Activated T-helper 2 cell treated with anti-CD3 and anti-CD28 coated beads, Interferon-gamma antibody, Interleukin-2, Interleukin-4, amounts not matched to agents 10 μg/mL and 5 μg/mL and 100 μg/mL, durations not matched to agents 14 hours and 24 hours and 36 hours (primary cell): ENCODE measurements around the gene UST. TPM values are rescaled to one million over a fixed set of nuclear protein-coding genes. Genes with fewer than 3 reads are reported as not detected.
"Not testable (repeated sequence)": the region's sequence is repeated elsewhere in the genome, so short reads cannot be mapped to it uniquely, and the experiment has no call there.

Source experiments
- DNase-seq: peaks from one replicate; pipeline ENCODE4 v3.0.0; 2021; ENCODE audit warnings: low spot score
- H3K27ac Mint-ChIP-seq: one replicate; pipeline ENCODE4 v1.8.0; 2021; ENCODE audit warnings: mixed read lengths
- H3K27me3 Mint-ChIP-seq: one replicate; pipeline ENCODE4 v1.8.0; 2021; ENCODE audit warnings: low read depth, mixed read lengths
- H3K36me3 Mint-ChIP-seq: one replicate; pipeline ENCODE4 v1.8.0; 2021; ENCODE audit warnings: low read depth, mixed read lengths
- H3K4me1 Mint-ChIP-seq: one replicate; pipeline ENCODE4 v1.8.0; 2021; ENCODE audit warnings: low read depth, mixed read lengths
- H3K4me3 Mint-ChIP-seq: one replicate; pipeline ENCODE4 v1.8.0; 2021; ENCODE audit warnings: low read depth, mild to moderate bottlenecking, moderate library complexity, mixed read lengths
- H3K9me3 Mint-ChIP-seq: one replicate; pipeline ENCODE4 v1.8.0; 2021; ENCODE audit warnings: mixed read lengths
- intact Hi-C: fragments of 100-400 bp; cut with micrococcal nuclease; formaldehyde crosslinking; loops from one replicate; pipeline ENCODE4 v1.15.1; 2023
- total RNA-seq: library from RNA; stranded (reverse); gene quantifications from 2 replicates; pipeline ENCODE4 v1.2.3, GENCODE V29; 2022

The UST gene
- total RNA-seq, 1 donor from 2014 or later, result 1.3 TPM

DNA sequence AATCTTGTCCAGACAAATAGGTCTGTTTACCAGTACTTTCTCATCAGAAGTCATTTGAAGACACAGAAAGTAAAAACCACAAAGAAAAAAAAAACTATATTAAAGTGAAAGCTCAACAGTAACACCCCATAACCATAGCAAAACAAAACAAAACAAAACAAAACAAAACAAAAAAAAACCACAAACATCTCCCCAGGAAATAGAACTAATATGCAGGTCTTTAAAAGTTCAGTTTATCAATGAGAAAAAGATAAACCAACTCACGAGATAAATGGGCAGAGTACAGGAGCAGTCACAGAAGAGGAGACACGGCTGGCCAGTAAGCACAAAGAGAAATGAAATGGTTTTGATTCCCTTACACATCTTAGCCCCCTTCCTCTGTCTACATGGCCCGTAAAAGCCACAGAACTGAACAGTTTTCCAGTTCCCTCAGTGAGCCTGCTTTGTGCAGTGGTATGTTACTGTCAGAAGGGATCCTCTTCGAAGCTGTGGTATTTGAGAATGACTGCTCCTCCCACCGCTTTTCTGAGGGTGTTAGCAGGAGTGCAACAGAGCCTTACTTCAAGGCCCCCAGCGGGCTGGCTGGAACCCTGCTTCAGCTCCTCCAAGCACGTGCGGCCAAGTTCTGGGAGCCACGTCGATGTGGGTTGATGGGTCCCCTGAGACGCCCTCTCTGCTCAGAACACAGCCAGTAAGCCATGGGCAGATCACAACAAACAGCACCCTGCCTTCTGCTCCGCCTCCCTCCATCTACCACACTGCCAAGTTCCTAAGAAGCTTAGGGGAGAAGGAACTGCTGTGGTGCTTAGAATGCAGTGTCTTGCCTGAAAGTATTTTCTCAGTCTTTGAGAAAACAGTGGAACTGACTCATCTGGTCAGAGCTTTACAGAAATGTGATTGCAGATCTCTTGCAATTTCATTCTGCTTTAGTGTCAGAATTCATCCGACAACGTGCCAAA lies 14.0 kb downstream of the UST start:
- peaks cover 53% of the 10 kb centered on the region for H3K4me1 Mint-ChIP-seq
- peak; percentile 40 for DNase-seq
- H3K4me3 Mint-ChIP-seq, result peak overlapping the region; percentile 73
- H3K27ac Mint-ChIP-seq, result peak overlapping the region; percentile 81
- peaks cover 53% of the 10 kb centered on the region for H3K27me3 Mint-ChIP-seq
- intact Hi-C loops, result loop anchor here (1.0 to 5.0 kb wide), 4 partner anchors 15 to 556 kb away; no protein-coding TSS in a partner anchor
- H3K36me3 Mint-ChIP-seq, result no peaks in the 10 kb centered on the region
- H3K9me3 Mint-ChIP-seq, result no peaks in the 10 kb centered on the region

DNA sequence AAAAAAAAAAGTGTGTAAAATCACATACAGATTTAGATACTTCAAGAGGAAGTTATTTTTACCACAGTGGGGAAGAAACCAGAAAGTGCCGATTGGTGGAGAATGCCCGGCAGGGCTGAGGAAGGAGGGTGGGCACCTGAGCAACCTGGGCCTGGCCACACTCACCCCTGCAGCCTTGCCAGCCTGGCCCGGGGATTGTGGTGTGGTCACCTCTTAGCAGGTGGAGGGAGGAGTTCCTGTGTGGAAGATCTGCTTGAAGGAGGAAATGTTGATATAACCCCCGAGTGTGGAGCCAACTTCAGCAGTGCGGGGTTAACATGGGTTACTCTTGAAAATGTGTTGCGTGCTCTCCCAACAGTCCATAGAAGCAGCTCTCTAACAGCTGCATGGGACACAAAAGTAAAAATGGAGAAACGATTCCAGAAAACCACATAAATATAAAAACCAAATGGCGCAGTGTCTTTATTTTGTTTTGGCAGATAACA lies 14.7 kb downstream of the UST start:
- H3K27me3 Mint-ChIP-seq, result peaks cover 54% of the 10 kb centered on the region
- H3K36me3 Mint-ChIP-seq, result no peaks in the 10 kb centered on the region
- peak; percentile 31 for DNase-seq
- H3K27ac Mint-ChIP-seq, result peak overlapping the region; percentile 81
- H3K9me3 Mint-ChIP-seq, result no peaks in the 10 kb centered on the region
- peak overlapping the region; percentile 73 for H3K4me3 Mint-ChIP-seq
- intact Hi-C loops, result loop anchor here (1.0 to 5.0 kb wide), 4 partner anchors 15 to 557 kb away; no protein-coding TSS in a partner anchor
- peaks cover 53% of the 10 kb centered on the region for H3K4me1 Mint-ChIP-seq

DNA sequence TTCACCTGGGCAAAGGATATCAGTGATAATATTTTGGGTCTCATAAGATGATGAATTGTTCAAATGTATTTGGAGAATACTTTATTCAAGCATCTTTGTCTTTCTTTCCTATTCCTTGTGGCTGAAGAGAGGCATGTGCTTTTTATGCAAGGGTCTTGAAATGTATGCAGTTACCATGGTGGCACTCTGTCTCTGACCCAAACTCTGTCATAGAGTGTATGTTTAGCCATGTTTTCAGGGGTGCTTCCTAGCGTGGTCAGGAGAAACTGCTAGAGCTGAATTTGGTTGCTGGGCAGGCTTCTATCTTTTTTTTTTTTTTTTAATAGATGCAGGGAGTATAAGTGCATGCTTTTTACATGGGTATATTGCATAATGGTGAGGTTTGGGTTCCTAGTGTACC lies 15.4 kb downstream of the UST start:
- Mint-ChIP-seq H3K4me1 (peaks cover 49% of the 10 kb centered on the region), H3K9me3 (no peaks in the 10 kb centered on the region), H3K4me3 (no peak overlapping the region), H3K27me3 (peaks cover 50% of the 10 kb centered on the region), H3K27ac (no peak overlapping the region), H3K36me3 (no peaks in the 10 kb centered on the region)
- intact Hi-C loops, result loop anchor here (5.0 kb wide), 2 partner anchors 185 to 195 kb away; no protein-coding TSS in a partner anchor
- no peak for DNase-seq

DNA sequence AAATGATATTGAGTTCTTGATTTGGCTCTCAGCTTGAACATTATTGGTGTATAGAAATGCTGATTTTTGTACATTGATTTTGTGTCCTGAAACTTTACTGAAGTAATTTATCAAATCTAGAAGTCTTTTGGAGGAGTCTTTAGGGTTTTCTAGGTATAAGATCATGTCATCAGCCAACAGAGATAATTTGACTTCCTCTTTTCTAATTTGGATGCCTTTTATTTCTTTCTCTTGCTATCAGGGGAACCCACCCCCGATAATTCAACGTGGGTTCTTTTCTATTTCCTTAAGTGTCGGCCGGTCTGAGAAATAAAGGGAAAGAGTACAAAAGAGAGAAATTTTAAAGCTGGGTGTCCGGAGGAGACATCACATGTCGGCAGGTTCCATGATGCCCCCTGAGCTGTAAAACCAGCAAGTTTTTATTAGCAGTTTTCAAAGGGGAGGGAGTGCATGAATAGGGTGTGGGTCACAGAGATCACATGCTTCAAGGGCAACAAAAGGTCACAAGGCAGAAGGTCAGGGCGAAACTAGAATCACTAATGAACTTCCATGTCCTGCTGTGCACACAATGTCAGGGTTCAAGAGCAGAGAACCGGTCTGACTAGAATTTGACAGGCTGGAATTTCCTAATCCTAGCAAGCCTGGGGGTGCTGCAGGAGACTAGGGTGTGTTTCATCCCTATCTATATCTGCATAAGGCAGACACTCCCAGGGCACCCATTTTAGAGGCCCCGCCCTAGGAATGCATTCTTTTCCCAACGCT lies 17.6 kb downstream of the UST start:
- not testable (repeated sequence) for DNase-seq, H3K4me3 Mint-ChIP-seq, H3K9me3 Mint-ChIP-seq, H3K27ac Mint-ChIP-seq, H3K36me3 Mint-ChIP-seq
- H3K27me3 Mint-ChIP-seq, result peaks cover 59% of the 10 kb centered on the region
- intact Hi-C loops, result loop anchor here (5.0 kb wide), 2 partner anchors 183 to 197 kb away; no protein-coding TSS in a partner anchor
- peaks cover 35% of the 10 kb centered on the region for H3K4me1 Mint-ChIP-seq

DNA sequence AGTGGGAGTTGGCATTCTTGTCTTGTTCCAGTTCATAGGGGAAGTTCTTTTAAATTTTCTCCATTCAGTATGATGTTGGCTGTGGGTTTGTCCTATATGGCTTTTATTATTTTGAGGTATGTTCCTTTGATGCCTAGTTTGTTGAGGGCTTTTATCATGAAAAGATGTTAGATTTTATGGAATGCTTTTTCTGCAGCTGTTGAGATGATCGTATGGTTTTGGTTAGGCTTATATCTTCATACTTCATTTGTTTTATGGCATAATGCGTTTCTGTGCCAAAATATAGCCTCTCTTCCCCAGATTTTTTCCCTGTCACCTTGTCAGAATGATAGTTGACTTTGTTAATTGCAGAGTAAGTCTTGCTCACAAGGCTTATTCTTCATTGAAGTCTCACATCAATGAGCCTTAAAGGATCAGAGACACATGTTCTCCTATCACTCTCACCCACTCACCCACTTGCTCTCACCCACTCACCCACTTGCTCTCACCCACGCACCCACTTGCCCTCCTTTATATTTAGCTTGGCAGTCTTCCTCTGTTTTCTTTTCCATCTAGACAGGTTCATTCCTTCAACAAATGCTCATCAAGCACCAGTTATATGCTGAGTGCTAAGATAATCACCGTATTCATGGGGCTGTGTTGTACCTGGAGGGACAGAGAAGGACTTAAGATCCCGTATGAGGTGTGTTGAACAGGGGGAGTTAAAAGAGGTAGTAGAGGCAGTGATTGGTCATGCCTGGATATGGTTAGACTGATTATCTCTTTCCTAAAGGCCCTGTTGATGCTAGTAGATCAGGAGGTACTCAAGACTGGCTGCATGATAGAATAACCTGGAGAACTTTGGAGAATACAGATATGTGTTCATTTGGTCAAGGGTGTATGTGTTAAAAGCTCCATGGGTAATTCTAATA lies 19.3 kb downstream of the UST start:
- intact Hi-C loops, result no loop called here
- peaks cover 28% of the 10 kb centered on the region for H3K4me1 Mint-ChIP-seq
- no peak overlapping the region for H3K4me3 Mint-ChIP-seq
- peaks cover 71% of the 10 kb centered on the region for H3K27me3 Mint-ChIP-seq
- H3K36me3 Mint-ChIP-seq, result no peaks in the 10 kb centered on the region
- no peak for DNase-seq
- no peak overlapping the region for H3K27ac Mint-ChIP-seq
- no peaks in the 10 kb centered on the region for H3K9me3 Mint-ChIP-seq

DNA sequence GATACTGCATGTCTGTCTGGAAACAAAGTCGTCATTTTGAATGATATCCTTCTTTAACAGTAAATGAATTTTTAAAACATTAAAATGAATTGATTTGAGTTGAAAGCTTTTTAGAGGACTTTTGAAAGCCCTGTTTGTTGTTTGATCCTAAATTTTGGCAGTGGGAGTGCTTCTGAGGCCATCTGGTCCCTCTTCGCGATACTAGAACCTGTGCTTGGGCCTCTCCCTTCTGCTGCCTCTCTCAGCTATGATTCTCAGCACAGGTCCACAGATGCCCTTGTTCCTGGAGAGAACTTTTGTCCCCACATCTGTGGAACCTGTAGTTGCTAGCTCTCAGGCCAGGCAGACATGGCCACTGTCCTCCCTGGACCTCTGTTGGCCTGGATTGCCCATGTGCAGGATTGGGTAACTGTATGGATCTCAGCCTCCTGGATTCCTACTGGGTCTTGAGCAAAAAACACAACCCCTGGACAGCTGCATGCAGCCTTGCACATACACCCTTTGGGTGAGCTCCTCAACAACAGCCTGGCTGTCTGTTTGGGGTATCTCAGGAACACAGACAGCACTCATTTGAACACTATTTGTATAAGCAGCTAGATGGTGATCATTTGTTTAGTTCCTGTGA lies 21.9 kb downstream of the UST start:
- peaks cover 10% of the 10 kb centered on the region for H3K4me1 Mint-ChIP-seq
- DNase-seq, result no peak
- no peak overlapping the region for H3K4me3 Mint-ChIP-seq
- intact Hi-C loops, result no loop called here
- H3K27ac Mint-ChIP-seq, result no peak overlapping the region
- H3K36me3 Mint-ChIP-seq, result no peaks in the 10 kb centered on the region
- no peaks in the 10 kb centered on the region for H3K9me3 Mint-ChIP-seq
- peaks cover 61% of the 10 kb centered on the region for H3K27me3 Mint-ChIP-seq

DNA sequence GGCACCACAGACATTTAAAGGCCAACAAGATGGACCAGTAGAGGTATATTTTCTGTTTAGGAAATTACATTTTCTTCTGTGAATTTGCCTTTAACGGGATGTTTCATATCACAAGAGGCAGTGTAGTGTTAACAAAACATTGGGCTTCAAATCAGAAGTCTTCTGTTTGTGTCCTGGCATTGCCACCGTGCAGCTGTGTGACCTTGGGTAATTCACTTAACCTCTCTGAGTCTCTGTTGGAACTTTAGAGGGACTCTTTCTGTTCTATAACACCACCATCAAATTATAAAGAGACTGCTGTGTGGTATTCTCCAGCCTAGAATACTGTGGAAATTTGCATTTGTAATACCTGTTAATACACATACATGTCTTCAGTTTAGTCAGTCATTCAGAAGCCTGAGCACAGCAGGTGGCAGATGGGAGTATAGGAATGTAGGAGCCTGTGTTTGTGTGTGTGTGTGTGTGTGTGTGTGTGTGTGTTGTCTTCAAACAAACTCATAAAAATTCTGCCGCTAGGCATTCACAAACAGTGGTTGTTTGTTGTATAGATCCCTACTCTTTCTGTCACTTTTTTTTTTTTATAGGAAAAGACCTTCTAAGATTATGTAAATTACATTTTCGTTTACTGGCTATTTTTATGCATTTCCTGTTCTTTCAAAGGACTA lies 22.6 kb downstream of the UST start:
- Mint-ChIP-seq H3K36me3 (no peaks in the 10 kb centered on the region), H3K4me1 (peaks cover 10% of the 10 kb centered on the region), H3K27ac (no peak overlapping the region), H3K4me3 (no peak overlapping the region), H3K27me3 (peaks cover 56% of the 10 kb centered on the region), H3K9me3 (no peaks in the 10 kb centered on the region)
- intact Hi-C loops, result no loop called here
- DNase-seq, result no peak

DNA sequence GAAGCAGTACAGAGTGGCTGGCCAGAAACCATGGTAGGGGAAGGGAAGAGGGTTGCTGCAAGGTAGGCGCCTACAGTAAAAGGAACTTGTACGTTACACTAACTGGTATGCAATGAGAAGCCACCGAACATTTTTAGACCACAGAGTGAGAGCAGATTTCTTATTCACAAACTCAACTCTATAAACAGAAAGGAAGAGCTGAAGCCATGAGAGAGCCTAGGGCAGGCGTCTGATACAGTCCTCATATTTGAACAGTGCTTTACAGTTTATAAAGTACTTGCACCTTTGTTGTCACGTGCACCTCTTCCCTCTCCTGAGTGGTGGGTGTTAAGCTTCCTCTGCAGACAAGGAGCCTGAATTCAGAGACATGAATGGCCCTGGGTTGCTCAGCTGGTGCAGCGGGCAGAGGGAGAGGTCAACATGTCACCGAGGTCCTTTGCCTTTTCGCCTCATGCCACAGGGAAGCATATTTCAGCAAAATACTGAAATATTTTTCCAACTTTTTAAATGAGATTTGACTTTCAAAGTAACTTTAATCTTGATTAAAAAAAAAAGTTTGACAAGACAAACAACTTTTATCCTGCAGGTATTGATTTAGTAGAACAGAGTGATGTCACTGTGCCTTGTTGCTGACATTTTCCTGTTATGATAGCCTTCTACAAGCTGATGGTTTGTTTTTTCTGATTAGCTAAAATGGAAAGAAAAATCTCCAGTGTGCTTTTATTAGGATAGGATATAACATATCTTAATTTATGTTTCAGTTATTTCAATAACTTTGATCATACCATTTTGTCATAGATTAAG lies 23.8 kb downstream of the UST start:
- intact Hi-C loops, result no loop called here
- no peak overlapping the region for H3K4me3 Mint-ChIP-seq

DNA sequence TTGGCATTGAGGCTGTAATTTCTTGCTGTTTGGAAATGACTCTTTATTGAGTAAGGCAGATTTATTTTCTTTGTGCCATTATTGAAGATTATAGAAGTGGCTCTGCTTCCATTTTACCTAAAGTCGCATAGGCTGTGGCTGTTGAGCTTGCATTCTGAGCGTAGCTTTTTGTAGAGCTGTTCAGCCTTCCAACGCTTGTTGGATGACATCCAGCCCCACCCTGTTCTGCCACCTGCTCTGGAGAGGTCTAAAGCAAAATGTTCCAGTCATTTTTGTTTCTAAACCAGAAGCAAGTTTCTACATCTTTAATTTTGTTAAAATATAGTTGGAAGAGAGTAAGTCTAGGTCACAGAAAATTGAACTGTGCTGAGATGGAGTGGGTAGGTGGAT lies 24.4 kb downstream of the UST start:
- Mint-ChIP-seq H3K27me3 (peaks cover 47% of the 10 kb centered on the region), H3K4me1 (peaks cover 10% of the 10 kb centered on the region), H3K9me3 (no peaks in the 10 kb centered on the region), H3K27ac (no peak overlapping the region), H3K36me3 (no peaks in the 10 kb centered on the region), H3K4me3 (no peak overlapping the region)
- intact Hi-C loops, result no loop called here
- no peak for DNase-seq

More for the DNA sequence above, 23.8 kb downstream of the UST start:
- DNase-seq, result no peak
- H3K36me3 Mint-ChIP-seq, result no peaks in the 10 kb centered on the region
- no peaks in the 10 kb centered on the region for H3K9me3 Mint-ChIP-seq
- H3K27me3 Mint-ChIP-seq, result peaks cover 53% of the 10 kb centered on the region
- no peak overlapping the region for H3K27ac Mint-ChIP-seq
- H3K4me1 Mint-ChIP-seq, result peaks cover 10% of the 10 kb centered on the region

DNA sequence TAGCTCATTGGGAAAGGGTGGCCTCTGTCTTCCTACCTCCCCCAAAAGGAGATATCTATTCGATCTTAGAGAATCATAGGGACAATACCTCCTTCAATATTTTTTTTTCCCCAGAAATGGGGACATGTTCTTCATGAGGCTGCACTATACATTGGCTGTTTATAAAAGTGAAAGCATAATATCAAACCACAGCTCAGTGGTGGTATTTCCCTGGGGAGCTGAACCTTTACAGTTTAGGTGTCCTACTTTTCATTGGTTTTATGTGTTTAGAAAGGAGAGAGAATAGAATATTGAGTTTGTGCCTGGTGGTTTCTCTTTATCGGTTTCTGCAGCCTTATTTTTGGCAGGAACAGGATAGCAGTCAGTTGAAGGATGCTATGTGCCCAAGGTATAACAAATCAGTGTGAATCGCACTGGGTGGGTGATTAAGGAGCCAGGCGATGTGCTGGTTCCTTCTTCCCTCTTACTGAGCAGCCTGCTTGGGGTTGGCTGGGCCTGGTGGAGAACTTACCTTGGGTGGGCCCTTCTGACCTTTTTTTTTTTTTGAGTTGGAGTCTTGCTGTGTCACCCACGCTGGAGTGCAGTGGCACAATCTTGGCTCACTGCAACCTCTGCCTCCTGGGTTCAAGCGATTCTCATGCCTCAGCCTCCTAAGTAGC lies 25.2 kb downstream of the UST start:
- Mint-ChIP-seq H3K36me3 (no peaks in the 10 kb centered on the region), H3K4me1 (peaks cover 10% of the 10 kb centered on the region), H3K27ac (no peak overlapping the region), H3K4me3 (no peak overlapping the region), H3K27me3 (peaks cover 40% of the 10 kb centered on the region), H3K9me3 (no peaks in the 10 kb centered on the region)
- DNase-seq, result no peak
- intact Hi-C loops, result no loop called here
